ENCODE data around the gene CDKN1C. TPM values are rescaled to one million over a fixed set of nuclear protein-coding genes. Genes with fewer than 3 reads are reported as not detected.

Gene CDKN1C
- total RNA-seq, 1 donor from 2014 or later = 34.8 TPM

- no peaks in the 10 kb centered on the region for H3K36me3 ChIP-seq (ENCODE audit: control insufficient read depth, insufficient read depth, low read length)
- no peak for DNase-seq (ENCODE audit: low read depth)
- no peak overlapping the region for H3K4me3 ChIP-seq (ENCODE audit: low read depth, low read length)
- TF ChIP-seq, protein P1, sequence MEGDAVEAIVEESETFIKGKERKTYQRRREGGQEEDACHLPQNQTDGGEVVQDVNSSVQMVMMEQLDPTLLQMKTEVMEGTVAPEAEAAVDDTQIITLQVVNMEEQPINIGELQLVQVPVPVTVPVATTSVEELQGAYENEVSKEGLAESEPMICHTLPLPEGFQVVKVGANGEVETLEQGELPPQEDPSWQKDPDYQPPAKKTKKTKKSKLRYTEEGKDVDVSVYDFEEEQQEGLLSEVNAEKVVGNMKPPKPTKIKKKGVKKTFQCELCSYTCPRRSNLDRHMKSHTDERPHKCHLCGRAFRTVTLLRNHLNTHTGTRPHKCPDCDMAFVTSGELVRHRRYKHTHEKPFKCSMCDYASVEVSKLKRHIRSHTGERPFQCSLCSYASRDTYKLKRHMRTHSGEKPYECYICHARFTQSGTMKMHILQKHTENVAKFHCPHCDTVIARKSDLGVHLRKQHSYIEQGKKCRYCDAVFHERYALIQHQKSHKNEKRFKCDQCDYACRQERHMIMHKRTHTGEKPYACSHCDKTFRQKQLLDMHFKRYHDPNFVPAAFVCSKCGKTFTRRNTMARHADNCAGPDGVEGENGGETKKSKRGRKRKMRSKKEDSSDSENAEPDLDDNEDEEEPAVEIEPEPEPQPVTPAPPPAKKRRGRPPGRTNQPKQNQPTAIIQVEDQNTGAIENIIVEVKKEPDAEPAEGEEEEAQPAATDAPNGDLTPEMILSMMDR (IDR thresholded peaks at IDR 0.05; ENCODE audit: insufficient read depth, low read length, poor library complexity, severe bottlenecking) = no peak
- H3K27me3 ChIP-seq (ENCODE audit: control insufficient read depth, insufficient read depth, low read length) = peaks cover 38% of the 10 kb centered on the region
These were observed 32.2 kb downstream of the CDKN1C start for GRCh38 chr11:2853401-2853800.

DNA sequence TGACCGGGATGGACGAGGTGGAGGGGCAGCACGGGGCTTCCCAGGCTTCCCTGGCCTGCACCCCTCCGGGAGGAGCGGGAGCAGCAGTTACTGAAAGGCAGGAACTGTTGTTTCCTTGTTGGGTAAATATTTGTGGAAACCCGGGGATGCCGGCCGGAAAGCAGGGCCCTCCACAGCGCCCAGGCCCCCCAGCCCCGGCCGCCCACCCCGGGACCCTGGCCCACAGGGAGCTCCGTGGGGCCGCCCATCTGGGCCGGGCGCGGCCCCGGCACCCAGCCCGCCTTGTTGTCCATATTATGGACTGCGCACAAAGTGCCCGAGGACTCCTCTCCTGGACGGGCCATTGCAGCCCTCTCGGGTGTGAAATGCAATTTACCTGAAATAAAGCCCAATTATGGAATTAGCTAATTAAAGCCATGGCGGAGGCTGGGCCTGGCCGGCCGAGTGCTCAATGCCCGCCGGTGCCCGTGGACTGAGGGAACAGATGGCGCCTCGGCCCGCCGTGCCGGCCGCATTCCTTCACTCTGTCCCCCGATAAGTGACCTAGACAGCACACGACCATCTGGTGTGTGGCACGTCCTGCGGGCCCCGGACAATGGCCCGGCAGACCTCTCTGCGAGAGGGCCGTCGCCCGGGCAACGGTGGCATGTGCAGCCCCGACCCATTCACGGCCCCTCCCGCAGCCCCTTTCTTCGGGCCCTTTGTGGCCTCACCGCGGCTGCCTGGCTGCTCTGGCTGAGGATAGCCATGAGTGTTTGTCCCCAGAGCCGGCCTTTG, 35.4 kb downstream of the CDKN1C start:
- DNase-seq (ENCODE audit: low read depth) = no peak
- H3K27me3 ChIP-seq (ENCODE audit: control insufficient read depth, insufficient read depth, low read length) = peaks cover 33% of the 10 kb centered on the region
- TF ChIP-seq, protein P1 (IDR thresholded peaks at IDR 0.05; ENCODE audit: insufficient read depth, low read length, poor library complexity, severe bottlenecking) = no peak

GRCh38 chr11:2848497-2848896, 37.1 kb downstream of the CDKN1C start:
- DNase-seq (ENCODE audit: low read depth) = no peak
- Histone ChIP-seq H3K27me3 (ENCODE audit: control insufficient read depth, insufficient read depth, low read length) (peaks cover 29% of the 10 kb centered on the region), H3K4me3 (ENCODE audit: low read depth, low read length) (no peak overlapping the region), H3K36me3 (ENCODE audit: control insufficient read depth, insufficient read depth, low read length) (no peaks in the 10 kb centered on the region)
- TF ChIP-seq, protein P1 (IDR thresholded peaks at IDR 0.05; ENCODE audit: insufficient read depth, low read length, poor library complexity, severe bottlenecking) = no peak

More for the DNA sequence above, 35.4 kb downstream of the CDKN1C start:
- Histone ChIP-seq H3K36me3 (ENCODE audit: control insufficient read depth, insufficient read depth, low read length) (no peaks in the 10 kb centered on the region), H3K4me3 (ENCODE audit: low read depth, low read length) (no peak overlapping the region)

DNA sequence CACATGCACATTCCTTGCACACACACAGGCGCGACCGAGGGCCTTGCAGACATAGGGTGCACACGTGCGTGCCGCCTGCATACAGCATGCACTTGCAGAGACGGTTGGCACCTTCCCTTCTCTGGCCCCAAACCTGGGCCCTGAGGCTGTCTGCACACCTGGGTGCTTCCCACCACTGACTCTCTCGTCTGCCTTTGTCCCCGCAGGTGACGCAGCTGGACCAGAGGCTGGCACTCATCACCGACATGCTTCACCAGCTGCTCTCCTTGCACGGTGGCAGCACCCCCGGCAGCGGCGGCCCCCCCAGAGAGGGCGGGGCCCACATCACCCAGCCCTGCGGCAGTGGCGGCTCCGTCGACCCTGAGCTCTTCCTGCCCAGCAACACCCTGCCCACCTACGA, 38.0 kb downstream of the CDKN1C start:
- H3K27me3 ChIP-seq (ENCODE audit: control insufficient read depth, insufficient read depth, low read length) = peaks cover 29% of the 10 kb centered on the region
- no peak overlapping the region for H3K4me3 ChIP-seq (ENCODE audit: low read depth, low read length)
- no peaks in the 10 kb centered on the region for H3K36me3 ChIP-seq (ENCODE audit: control insufficient read depth, insufficient read depth, low read length)
- TF ChIP-seq, protein P1 (IDR thresholded peaks at IDR 0.05; ENCODE audit: insufficient read depth, low read length, poor library complexity, severe bottlenecking) = no peak
- no peak for DNase-seq (ENCODE audit: low read depth)

DNA sequence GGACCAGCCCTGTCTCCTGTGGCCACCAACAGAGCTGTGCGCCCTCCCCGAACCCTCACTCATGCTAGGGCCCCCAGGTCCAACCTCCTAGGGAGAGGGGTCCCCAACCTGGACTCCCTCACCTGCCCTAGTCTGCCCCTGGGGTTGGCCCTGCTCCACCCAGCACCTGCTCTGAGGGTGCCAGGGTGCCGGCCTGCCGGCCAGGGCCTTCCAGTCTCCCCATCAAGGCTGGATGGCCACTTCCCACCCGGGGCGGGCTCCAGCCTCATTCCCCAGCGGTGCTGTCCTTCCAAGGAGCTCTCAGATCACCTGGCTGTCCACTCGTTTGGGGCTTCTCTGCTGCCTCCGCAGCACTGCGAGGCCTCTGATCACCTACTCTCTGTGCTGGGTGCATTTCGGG, 39.1 kb downstream of the CDKN1C start:
- Histone ChIP-seq H3K27me3 (ENCODE audit: control insufficient read depth, insufficient read depth, low read length) (peaks cover 29% of the 10 kb centered on the region), H3K4me3 (ENCODE audit: low read depth, low read length) (no peak overlapping the region), H3K36me3 (ENCODE audit: control insufficient read depth, insufficient read depth, low read length) (no peaks in the 10 kb centered on the region)
- TF ChIP-seq, protein P1 (IDR thresholded peaks at IDR 0.05; ENCODE audit: insufficient read depth, low read length, poor library complexity, severe bottlenecking) = no peak
- no peak for DNase-seq (ENCODE audit: low read depth)

DNA sequence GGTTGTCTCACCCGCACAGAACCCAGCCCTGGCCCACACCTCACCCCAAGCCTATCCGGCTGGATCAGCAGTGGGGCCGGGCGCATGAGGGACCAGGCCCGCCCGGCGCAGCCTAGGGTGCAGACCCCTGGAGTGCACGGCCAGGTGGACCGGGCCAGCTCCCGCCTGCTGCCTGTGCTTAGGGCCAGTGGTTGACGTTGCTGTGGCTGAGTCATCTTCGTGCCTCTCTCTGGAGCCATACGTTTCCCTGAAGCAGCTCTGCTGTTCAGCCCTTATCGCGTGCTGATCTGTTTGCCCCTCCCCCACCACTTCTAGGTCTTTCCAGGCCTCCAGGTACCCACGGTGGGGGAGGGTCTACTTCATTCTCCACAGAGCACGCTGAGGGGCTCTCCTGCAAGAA, 39.5 kb downstream of the CDKN1C start:
- DNase-seq (ENCODE audit: low read depth) = no peak
- Histone ChIP-seq H3K27me3 (ENCODE audit: control insufficient read depth, insufficient read depth, low read length) (peaks cover 26% of the 10 kb centered on the region), H3K4me3 (ENCODE audit: low read depth, low read length) (no peak overlapping the region), H3K36me3 (ENCODE audit: control insufficient read depth, insufficient read depth, low read length) (no peaks in the 10 kb centered on the region)
- TF ChIP-seq, protein P1 (IDR thresholded peaks at IDR 0.05; ENCODE audit: insufficient read depth, low read length, poor library complexity, severe bottlenecking) = no peak

Measured in kidney epithelial cell (primary cell).